GM19324 (cell line): Measurements from ENCODE around the gene PKN2.

ENCODE experiments used
- ATAC-seq: cut with Tn5 transposase; IDR thresholded peaks from one replicate; pipeline ENCODE4 v1.9.1; 2021; ENCODE audit warnings: mild to moderate bottlenecking, moderate library complexity; ENCODE audit not compliant: unreplicated experiment, low FRiP score

The PKN2 gene

DNA sequence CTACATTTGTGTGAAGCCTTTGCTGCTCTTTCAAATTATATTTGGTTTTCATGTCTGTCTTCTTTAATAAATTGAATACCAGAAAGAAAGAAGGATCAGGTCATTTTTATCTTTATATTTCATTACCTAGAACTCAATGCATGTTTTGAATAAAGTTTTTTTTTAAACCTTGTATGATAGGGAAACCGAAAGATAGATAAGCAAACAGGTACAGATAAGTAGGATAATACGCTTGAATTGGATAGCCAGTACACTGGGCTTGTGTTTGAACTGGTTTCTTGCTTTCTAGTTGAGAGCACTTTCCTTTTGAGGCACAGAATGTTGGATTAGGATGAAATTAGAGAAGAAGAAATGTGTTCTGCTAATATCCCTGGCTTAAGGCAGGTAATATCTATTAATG is 46.9 kb downstream of the PKN2 start:
- ATAC-seq = no peak

DNA sequence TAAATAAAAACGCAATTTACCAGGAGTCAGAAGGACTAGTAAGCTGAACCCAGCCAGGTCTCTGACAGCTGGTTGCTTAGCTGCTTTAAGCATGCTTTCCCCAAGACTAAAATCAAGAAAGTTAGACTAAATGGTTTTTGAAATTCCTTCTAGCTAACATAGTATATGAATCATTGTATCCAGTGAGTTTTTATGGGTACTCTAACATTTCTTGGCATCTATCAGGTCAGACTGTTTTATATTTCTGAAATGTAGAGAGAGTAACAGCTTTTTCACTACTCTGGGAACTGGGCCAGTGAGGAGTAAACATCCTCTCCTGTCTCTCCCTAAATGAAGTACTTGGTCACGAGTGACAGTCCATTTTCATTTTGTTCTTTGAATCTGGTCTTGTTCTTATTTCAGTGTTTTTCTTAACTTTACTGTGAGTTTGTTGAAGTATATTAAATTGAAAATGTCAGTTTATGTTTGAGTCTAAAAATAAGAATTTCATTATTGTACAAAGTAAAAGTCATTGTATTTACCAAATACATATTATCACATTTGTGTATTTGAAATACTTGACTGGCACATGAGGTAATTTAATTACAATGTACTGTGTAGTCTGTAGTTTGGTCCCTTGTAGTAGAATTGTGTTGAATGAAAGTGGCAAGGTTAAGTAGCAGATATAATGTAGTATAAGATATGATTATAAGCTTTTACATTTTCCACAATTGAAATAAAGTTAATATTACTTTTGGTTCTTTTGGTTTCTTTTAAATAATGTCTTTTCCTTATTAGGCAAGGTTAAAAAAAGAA is 47.6 kb downstream of the PKN2 start:
- no peak for ATAC-seq

DNA sequence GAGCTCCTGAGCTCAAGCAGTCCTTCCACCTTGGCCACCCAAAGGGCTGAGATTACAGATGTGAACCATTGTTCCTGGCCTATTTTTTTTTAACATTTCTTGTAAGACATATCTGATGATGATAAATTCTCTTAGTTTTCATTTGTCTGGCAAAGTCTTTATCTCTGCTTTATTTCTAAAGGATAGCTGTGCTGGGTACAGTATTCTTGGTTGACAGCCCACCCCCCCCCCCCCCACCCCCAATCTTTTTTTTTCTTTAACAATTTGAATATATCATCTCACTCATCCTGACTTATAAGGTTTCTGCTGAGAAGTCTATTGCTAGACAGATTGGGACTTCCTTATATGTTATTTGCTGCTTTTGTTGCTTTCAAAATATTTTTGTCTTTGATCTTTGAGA is 51.3 kb downstream of the PKN2 start:
- no peak for ATAC-seq

GRCh38 chr1:88735909-88736308 is 51.8 kb downstream of the PKN2 start:
- ATAC-seq = no peak

DNA sequence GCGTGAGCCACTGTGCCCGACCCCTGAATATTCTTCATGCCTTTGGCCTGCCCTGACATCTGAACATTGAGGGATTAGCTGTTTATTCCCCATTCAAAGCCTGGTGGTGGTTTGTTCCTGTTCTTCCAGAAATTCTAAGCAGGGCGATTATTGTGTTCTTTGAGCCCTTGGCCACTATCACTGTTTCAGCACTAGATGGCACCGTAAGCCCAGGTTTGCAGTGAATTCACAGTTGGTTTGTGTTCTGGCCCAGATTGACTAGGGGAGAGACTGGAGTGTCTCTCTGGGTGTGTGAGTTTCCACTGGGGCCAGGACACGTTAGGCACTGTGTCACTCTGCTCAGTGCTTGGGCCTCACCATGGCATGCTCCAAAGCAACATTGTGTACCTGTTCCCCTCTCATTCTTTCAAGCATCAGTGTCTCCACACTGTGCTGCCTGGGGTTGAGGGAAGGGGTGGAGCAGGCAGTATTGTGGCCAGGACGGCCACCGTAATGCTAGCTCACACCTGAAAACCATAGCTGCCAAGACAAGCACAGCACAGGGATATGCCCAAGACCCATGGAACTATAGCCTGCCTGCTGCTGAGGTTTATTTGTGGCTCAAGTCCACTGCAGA is 52.7 kb downstream of the PKN2 start:
- ATAC-seq = no peak

GRCh38 chr1:88737338-88737927 is 53.4 kb downstream of the PKN2 start:
- no peak for ATAC-seq

DNA sequence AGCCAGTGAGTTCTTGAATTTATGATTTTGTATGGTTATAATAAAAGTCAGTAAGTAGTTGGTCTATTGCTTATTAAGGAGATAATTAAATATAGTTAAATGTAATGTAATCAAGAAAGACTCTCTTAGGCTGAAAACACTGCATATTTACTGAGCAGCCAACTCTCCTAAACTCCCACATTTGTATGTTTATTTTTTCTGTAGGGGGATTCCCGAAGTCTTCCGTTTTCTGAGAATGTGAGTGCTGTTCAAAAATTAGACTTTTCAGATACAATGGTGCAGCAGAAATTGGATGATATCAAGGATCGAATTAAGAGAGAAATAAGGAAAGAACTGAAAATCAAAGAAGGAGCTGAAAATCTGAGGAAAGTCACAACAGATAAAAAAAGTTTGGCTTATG is 56.7 kb downstream of the PKN2 start:
- no peak for ATAC-seq

DNA sequence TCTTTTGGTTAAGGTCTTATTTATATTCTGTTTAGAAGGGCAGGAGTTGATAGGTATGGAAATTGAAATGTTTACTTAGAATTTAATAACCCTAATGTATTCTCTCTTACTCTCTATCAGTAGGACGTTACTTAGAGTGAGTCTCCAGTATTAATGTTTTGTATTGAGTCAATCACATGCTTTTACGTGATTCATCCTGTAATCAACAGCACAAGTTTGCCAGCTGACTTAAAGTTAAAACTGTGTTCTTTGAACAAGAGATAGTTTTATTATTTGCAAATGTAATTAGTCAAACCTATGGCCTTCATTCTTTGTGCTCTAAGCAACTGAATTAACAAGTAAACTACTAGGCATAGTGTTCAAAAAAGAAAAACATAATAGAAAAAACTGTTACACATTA is 57.3 kb downstream of the PKN2 start:
- ATAC-seq = no peak

DNA sequence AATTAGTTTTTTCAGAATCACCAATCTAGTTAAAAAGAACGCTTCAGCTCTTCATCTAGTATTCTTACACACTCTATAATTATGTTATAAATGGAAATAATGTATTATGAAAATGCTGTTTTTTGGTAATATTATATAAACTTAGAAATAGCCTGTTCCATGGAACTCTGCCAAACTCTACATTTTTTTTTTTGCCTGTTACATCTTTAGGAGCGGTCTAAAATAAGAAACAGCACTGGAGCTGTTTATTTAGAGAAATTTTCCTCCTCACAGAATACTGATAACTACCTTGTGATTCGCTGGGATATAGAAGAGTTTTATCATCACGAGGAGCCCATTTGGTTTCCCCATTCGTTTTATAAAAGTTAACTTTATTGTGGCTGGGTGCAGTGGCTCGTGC is 58.5 kb downstream of the PKN2 start:
- no peak for ATAC-seq

DNA sequence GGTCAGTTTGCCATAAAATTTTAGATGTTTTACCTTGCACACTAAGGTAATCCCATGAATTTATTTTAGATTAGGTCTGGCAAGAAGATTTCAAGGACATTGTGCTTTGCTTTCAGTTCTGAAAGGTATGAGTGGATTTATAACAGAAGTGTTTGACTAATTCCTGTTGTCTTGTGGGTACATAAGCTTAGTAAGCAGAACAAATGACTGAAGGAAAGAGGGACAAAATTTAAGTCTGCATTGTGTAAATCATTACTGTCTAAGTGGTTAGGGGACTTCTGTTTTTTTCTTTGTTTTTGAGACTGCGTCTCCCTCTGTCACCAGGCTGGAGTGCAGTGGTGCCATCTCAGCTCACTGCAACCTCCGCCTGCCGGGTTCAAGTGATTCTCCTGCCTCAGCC is 60.1 kb downstream of the PKN2 start:
- no peak for ATAC-seq

DNA sequence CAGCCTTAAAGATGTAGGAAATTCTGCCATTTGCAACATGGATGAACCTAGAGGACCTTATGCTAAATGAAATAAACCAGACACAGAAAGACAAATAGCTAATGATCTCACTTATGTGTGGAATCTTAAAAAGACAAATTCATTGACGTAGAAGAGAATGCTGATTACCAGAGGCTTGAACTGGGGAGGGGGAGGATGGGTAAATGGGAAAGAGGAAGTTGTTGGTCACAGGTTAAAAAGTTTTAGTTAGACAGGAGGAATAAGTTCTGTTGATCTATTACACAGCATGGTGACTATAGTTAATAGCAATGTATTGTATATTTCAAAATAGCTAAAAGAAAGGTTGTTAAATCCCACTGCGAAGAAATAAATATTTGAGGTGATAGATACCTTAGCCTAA is 62.8 kb downstream of the PKN2 start:
- ATAC-seq = no peak

GRCh38 chr1:88751714-88752113 is 67.6 kb downstream of the PKN2 start:
- no peak for ATAC-seq

GRCh38 chr1:88753506-88753905 is 69.4 kb downstream of the PKN2 start:
- no peak for ATAC-seq

- no peak for ATAC-seq
Observed at GRCh38 chr1:88763649-88764406, 79.8 kb downstream of the PKN2 start.

DNA sequence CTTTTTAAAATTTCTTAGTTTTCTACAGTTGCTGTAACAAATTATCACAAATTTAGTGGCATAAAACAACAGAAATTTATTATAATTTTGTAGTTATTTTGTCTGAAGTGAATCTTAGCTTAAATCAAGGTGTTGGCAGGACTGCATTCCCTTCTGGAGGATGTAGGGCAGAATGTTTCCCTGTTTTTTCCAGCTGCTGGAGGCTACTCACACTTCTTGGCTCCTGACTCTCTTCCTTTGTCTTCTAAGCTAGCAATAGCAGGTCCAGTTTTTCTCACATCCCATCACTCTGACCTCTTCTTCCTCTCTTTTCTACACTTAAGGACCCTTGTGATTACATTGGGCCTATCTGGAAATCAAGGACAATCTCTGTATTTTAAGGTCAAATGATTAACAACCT is 84.1 kb downstream of the PKN2 start:
- no peak for ATAC-seq

DNA sequence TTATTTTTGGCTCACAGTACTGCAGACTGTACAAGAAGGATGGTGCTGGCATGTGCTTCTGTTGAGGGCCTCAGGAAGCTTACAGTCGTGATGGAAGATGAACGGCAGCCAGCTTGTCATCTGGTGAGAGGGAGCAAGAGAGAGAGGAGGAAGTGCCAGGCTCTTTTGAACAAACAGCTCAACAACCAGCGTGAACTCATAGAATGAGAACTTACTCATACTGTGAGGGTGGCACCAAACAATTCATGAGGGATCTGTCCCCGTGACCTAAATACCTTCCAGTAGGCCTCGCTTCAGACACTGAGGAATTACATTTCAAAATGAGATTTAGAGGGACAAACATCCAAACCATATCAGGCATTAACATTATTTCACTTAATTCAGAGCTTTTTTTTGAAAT is 84.7 kb downstream of the PKN2 start:
- no peak for ATAC-seq

DNA sequence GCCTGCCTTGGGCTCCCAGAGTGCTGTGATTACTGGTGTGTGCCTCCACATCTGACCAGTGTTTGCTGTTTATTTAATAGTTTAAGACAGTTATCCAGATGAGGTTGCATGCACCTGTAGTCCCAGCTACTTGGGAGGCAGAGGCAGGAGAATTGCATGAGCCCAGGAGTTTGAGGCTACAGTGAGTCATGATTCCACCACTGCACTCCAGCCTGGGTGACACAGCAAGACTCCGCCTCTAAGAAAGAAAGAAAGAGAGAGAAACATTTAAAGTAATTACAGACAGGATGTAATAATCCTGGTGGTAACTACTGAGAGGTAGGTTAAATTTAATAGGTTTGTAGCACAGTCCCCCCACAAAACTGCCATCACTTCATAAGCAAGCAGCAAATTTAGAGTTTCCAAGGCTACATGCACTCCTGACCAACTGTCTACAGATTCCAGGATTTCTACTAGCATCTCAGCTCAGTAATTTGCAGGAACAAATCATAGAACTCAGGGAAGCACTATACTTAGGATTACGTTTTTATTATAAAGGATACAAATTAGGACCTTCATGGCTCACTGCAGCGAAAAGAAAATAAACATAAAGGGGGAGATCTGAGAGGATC is 89.6 kb downstream of the PKN2 start:
- ATAC-seq = no peak

DNA sequence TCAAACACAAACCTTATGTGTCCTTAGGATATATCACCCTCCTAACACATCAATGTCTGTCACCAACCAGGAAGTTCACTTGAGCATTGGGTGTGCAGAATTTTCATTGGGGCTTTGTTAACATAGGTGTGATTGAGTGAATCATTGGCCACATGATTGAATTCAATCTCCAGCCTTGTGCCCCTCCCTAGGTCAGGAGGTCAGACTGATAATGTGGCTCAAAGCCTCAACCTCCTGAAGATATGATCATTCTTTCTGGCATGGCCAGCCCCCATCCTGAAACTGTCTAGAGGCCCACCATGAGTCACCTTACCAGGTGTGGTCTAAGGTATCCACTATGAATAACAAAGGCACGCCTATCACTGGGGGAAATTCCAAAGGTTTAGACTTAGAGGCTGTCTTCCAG is 90.1 kb downstream of the PKN2 start:
- no peak for ATAC-seq

GRCh38 chr1:88777604-88778149 is 93.6 kb downstream of the PKN2 start:
- ATAC-seq = no peak

DNA sequence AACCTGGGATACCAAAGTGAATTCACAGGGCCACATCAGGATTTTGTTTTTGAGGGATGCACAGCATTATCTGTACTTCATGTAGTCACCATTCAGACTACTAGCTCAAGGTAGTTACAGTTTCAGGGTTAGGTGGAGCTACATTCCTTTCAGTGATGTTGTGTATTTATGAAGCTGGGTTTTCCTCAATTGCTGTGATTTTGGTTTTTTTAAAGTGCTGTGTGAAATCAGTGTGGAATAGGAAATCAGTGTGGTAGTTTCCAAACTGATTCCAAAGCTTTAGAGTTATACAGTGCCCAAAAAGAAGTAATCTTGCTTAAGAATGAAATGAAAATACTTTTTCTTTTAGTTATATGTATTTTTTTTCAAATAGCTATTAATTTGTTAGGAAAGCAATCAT is 95.8 kb downstream of the PKN2 start:
- no peak for ATAC-seq

- ATAC-seq = no peak
Observed at GRCh38 chr1:88780485-88780884, 96.4 kb downstream of the PKN2 start.
